Stimulated activated CD8-positive, alpha-beta memory T cell treated with anti-CD3 and anti-CD28 coated beads, Interleukin-4, amount 100 ng/mL, for 48 hours (primary cell): Measurements from ENCODE around the gene IKBIP.
A peak's percentile ranks its signal among the peaks of the same experiment; 100 is the strongest.
"Not testable (repeated sequence)": the region's sequence is repeated elsewhere in the genome, so short reads cannot be mapped to it uniquely, and the experiment has no call there.

Source experiments
- DNase-seq: peaks from one replicate; pipeline ENCODE4 v3.0.0-alpha.2; 2020

Gene IKBIP

GRCh38 chr12:98635657-98636323, 8.8 kb downstream of the IKBIP start:
- DNase-seq = no peak

- DNase-seq = no peak
Observed at GRCh38 chr12:98618952-98619351, 25.6 kb downstream of the IKBIP start.

GRCh38 chr12:98612696-98613334, 31.8 kb downstream of the IKBIP start:
- no peak for DNase-seq

- DNase-seq = no peak
Observed at GRCh38 chr12:98610596-98610995, 34.0 kb downstream of the IKBIP start.

- no peak for DNase-seq
Observed at GRCh38 chr12:98606359-98606988, 38.1 kb downstream of the IKBIP start.

- DNase-seq = no peak
Observed at GRCh38 chr12:98601924-98602323, 42.7 kb downstream of the IKBIP start.

GRCh38 chr12:98597313-98597712, 47.3 kb downstream of the IKBIP start:
- not testable (repeated sequence) for DNase-seq

- peak; percentile 44 for DNase-seq
Observed at GRCh38 chr12:98595243-98595988, 49.2 kb downstream of the IKBIP start.

GRCh38 chr12:98594050-98594835, 50.3 kb downstream of the IKBIP start:
- DNase-seq = peak; percentile 48

- peak; percentile 94 for DNase-seq
Observed at GRCh38 chr12:98593351-98594049, 51.1 kb downstream of the IKBIP start, which contains the start of gene SLC25A3. SLC25A3 (plus strand) TSS chr12:98593686; CDS start chr12:98593979, 293 bp downstream.

- no peak for DNase-seq
Observed at GRCh38 chr12:98592825-98593322, 51.7 kb downstream of the IKBIP start.

GRCh38 chr12:98591209-98591608, 53.4 kb downstream of the IKBIP start:
- DNase-seq = no peak

- no peak for DNase-seq
Observed at GRCh38 chr12:98587084-98587483, 57.5 kb downstream of the IKBIP start.

GRCh38 chr12:98582093-98582492, 62.5 kb downstream of the IKBIP start:
- DNase-seq = no peak

- DNase-seq = no peak
Observed at GRCh38 chr12:98581101-98581500, 63.5 kb downstream of the IKBIP start.

GRCh38 chr12:98580695-98581094, 63.9 kb downstream of the IKBIP start:
- no peak for DNase-seq

GRCh38 chr12:98579835-98580234, 64.8 kb downstream of the IKBIP start:
- no peak for DNase-seq

GRCh38 chr12:98579347-98579746, 65.2 kb downstream of the IKBIP start:
- DNase-seq = no peak

- no peak for DNase-seq
Observed at GRCh38 chr12:98578821-98579220, 65.8 kb downstream of the IKBIP start.

GRCh38 chr12:98578392-98578791, 66.2 kb downstream of the IKBIP start:
- DNase-seq = no peak

- DNase-seq = not testable (repeated sequence)
Observed at GRCh38 chr12:98576795-98577194, 67.8 kb downstream of the IKBIP start.

GRCh38 chr12:98575013-98575412, 69.6 kb downstream of the IKBIP start:
- no peak for DNase-seq
